Fibroblast of gingiva (primary cell): ENCODE data around the gene TXNDC8.
"Not testable (repeated sequence)": the region's sequence is repeated elsewhere in the genome, so short reads cannot be mapped to it uniquely, and the experiment has no call there.

ENCODE experiments used
- DNase-seq: peaks from one replicate; pipeline ENCODE4 v3.0.0-alpha.2; 2011; ENCODE audit warnings: low read depth

Gene TXNDC8

GRCh38 chr9:110337727-110338126, at the start of gene TXNDC8:
Gene TXNDC8 (minus strand): TSS chr9:110337863.
- peak; percentile 61 for DNase-seq

GRCh38 chr9:110383491-110383890, 45.8 kb upstream of the TXNDC8 start:
- DNase-seq = no peak

GRCh38 chr9:110382731-110383130, 45.1 kb upstream of the TXNDC8 start:
- DNase-seq = no peak

DNA sequence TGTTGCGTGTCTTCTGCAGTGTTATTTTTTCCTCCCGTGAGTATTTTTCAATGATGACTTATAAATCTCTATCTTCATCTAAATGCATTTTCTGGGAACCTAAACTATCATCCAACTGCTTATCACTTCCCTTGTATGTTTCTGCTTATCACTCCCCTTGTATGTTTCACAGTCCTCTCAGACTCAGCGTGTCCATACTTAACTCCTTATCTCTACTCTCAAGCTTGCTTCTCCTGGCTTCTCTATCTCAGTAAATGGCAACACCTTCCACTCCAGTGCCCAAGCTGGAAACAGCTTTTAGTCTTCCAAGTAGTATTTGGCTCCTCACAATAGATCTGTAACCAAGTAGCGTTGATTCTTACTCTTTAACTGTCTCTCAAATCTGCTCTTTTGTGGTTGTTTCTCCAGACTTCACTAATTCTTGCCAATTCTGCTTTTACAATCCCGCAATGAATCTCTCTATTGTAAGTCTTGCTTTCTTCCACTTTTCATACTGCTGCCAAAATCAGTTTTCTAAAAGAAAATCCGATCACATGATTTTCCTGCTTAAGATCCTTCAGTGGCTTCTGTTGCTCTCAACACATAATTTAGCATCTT, 33.8 kb upstream of the TXNDC8 start:
- no peak for DNase-seq

GRCh38 chr9:110370315-110370714, 32.7 kb upstream of the TXNDC8 start:
- DNase-seq = no peak

DNA sequence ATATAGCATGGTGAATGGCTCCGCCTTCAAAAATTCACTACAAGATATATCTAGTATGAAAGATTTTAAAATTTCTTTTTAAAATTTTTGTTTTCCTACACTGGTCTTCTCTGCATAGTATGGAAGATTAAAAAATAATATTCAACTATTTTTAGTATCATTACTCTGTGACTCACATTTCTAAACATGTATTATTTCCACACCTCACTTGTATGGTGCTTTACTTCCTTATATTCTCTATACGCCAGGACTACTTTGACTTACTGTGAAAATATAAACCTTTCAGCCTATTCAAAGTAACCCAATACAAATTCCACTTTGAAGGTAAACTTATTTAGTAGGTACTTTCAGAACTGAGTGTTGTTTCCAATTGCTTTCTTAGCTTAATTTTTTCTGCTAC, 26.8 kb upstream of the TXNDC8 start:
- no peak for DNase-seq

DNA sequence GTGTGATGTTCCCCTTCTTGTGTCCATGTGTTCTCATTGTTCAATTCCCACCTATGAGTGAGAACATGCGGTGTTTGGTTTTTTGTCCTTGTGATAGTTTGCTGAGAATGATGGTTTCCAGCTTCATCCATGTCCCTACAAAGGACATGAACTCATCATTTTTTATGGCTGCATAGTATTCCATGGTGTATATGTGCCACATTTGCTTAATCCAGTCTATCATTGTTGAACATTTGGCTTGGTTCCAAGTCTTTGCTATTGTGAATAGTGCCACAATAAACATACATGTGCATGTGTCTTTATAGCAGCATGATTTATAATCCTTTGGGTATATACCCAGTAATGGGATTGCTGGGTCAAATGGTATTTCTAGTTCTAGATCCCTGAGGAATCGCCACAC, 21.3 kb upstream of the TXNDC8 start:
- DNase-seq = not testable (repeated sequence)

DNA sequence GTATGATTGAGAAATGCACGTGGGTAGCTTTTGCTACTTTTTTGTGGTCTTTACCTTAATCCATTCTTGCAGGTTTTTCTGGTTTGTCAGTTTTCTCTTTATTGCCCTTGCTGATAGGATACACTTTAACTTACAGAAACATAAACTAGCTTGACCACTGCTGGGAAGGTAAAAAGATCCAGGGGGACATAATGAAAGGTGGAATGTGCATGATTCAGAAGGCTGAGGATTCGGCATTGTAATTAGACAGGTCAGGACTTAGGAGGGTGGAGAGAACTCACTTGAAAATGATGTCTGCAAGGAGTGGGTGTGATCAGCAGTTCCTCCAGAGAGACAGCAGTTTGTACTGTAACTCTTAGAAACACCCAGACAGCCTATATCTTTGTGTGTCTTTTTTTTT, 19.8 kb upstream of the TXNDC8 start:
- no peak for DNase-seq

DNA sequence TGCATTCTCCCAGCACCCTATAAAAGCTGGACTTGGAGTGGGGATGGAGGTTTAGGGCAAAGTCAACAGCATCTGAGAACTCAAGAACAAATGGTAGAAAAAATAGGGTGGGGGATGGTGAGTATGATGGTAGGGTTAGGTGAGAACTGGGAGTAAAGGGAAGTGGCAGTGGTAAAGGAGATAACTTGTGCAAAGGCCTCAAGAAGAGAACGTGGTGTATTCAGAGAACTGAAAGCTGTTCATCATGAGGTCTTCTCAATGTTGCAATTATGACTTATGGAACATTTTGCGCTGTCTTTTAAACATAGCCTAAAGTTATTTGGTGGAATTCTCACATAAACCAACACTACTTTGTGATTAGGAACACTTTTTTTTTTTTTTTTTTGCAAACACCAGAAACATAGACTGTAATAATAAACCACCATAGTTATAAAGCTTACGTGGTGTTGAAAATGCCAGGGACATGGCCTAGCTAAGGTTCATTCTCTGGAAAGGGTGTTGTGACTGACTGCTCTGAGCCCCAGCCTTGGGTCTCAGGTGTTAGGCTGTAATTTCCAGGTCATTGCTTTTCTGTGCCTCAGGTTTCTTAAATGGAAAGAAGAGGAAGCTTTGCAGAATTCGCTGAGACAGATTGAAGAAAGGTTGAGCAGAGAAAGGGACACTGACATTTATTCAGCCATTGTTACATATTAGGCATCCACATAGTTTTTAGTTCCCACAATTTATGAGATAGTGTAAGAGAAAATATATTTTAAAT, 19.2 kb upstream of the TXNDC8 start:
- DNase-seq = no peak

DNA sequence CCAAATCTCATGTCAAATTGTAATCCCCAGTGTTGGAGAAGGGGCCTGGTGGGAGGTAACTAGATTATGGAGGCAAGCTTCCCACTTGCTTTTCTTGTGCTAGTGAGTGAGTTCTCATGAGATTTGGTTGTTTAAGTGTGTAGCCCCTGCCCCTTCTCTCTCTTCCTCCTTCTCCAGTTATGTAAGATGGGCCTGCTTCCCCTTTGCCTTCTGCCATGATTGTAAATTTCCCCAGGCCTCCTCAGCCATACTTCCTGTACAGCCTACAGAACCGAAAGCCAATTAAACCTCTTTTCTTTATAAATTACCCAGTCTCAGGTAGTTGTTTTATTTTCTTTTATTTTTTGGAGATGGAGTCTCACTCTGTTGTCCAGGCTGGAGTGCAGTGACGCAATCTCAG, 18.2 kb upstream of the TXNDC8 start:
- no peak for DNase-seq

GRCh38 chr9:110351009-110351467, 13.4 kb upstream of the TXNDC8 start:
- peak; percentile 65 for DNase-seq

- no peak for DNase-seq
Observed at GRCh38 chr9:110346325-110346724, 8.7 kb upstream of the TXNDC8 start.

DNA sequence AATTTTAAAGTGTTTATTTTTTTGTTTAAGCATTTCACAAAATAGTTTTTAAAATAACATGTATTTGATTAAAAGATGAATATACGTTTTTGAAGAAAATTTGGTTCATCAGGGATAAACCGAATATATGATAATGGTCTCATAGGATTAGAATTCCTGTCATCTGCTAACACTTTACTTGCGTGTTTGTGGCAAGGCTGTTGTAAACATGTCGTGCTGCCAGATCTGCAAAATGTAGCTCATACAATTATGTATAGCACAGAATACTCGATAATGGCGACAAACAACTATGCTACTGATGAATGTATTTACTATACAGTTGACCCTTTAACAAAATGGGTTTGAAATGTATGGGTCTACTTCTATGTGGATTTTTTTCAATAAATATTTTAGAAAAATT, 7.2 kb upstream of the TXNDC8 start:
- peak; percentile 37 for DNase-seq

DNA sequence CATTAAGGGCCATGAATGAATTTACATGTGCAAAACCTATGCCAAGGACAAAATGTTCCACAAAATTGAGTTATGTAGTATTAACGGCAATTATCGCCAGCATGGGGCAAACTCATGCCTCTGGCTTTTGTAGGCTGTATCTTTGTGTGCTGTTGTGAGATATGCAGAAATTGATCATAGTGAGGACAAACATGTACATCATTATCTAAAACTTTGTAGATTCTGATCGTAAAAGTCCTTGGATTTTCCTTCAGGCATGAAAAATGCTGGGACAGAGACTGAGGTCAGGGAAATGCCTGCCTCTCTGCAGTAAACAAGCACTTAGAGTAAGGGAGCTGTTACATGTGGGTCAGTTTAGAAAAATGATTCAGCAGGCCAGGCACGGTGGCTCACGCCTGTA, 5.9 kb upstream of the TXNDC8 start:
- no peak for DNase-seq

DNA sequence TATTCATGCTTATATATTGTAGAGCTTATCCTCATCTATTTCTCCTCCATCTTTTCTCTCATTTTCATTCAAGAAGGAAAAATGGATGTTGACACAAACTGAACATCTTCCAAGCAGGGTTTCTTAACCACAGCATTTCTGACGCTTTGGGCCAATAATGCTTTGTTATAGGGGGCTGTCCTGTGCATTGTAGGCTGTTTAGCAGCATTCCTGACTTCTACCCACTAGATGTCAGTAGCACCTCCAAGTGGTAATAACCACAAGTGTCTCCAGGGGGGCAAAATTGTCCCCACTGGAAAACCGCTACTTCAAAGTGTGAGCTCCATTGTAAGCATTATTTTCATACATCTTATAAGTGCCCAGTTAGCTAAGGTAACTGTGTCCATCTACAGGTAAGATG, 2.6 kb upstream of the TXNDC8 start:
- DNase-seq = peak; percentile 9

GRCh38 chr9:110338143-110338542, 480 bp upstream of the TXNDC8 start:
- peak; percentile 18 for DNase-seq

GRCh38 chr9:110336363-110336762, 1.3 kb downstream of the TXNDC8 start:
- no peak for DNase-seq

DNA sequence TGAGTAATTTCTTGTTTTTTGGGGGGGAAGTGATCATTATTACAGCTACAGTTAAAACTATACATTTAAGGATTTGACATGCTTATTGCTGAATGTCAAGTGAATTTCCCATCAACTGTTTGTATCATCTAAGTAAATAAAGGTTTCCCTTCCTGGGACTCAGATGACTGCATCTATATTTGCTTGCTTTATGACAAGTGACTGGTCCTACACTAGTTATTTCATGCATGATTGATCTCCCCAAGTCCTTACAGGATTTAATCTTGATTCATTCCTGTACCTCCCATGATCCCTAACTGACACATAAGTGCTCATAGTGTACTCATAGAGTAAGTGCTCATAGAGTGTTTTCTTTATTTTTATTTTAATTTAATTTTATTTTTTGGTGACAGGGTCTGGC, 2.8 kb downstream of the TXNDC8 start:
- no peak for DNase-seq

- no peak for DNase-seq
Observed at GRCh38 chr9:110334183-110334582, 3.5 kb downstream of the TXNDC8 start.

DNA sequence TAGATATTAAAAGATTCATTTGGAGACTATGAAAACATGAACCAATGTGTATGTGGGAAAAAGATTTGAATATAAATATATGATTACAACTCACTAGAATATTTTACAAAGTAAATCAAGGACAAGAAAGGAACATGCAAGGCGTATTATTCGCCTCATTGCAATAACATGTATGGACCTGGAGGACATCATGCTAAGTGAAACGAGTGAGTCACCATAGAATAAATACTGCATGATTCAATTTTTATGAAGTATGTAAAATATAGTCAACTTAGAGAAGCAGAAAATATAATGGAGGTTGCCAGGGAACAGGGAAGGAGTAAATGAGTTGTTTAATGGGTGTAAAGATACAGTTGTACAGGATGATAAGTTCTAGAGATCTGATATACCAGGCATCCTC, 4.9 kb downstream of the TXNDC8 start:
- no peak for DNase-seq

DNA sequence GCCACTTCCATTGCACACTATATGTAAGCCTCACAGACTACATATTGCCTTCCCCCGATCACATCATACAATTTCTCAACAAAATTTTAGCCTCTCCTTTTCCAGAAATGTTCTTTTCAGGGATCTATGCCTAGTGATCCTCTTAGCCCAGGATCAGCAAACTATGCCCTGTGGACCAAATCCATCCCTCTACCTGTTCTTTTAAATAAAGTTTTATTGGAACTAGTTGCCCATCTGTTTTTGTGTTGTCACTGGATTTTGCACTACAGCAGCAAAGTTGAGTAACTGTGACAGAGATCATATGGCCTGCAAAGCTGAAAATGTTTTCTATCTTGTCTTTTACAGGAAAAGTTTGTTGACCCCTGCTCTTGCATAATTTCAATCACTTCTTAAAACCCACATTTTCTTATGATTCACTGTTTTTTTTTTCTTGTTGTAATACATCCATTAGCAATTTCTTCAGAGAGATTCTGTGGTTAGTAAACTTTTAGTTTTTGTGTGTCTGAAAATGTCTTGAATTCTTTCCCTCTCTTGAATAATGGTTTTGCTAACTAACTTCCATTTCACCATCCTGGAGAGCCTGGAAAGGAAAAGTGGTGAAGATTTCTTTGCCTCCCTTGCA, 7.1 kb downstream of the TXNDC8 start:
- DNase-seq = peak; percentile 86

- no peak for DNase-seq
Observed at GRCh38 chr9:110329639-110330230, 7.9 kb downstream of the TXNDC8 start.

DNA sequence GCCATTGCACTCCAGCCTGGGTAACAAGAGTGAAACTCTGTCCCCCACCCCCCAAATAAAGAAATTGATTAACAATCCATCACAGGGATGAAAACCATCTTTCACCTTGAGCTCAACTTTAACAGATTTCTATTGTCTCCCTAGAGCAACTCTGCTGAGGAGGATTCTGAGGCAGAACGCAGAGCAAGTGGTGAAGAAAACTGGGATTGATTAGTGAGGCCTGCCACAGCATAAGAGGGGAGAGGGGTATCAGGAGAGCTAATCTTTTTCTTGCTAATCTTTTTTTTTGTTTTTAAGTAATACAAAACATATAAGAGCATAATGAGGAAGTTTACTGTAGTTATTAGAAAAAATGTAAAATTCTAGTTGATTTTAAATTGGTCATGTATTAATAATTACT, 8.9 kb downstream of the TXNDC8 start:
- no peak for DNase-seq
